ENCODE data around the gene DNTT. TPM values are rescaled to one million over a fixed set of nuclear protein-coding genes. Genes with fewer than 3 reads are reported as not detected.

DNTT gene
- total RNA-seq, 1 donor from 2014 or later, result not detected

DNA sequence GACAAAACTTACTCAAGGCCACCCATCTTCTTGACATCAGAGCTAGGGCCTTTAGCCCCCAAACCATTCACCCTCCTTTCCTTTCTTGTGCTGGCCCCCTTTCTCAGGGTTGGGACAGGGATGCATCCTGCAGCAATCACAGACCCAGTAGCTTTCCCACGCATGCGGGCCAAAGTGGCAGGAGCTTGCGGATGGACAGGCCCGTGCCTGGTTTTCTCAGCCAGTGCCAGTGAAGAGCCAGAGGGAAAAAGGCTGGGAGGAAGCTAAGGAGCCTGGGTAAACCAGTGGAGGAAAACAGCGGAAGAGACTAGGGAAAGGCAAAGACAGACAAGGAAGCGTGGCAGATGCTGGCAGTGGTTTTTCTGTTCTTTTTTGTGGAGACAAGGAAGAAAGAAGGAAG lies 27.8 kb upstream of the DNTT start:
- Mint-ChIP-seq H3K27me3 (no peaks in the 10 kb centered on the region), H3K4me1 (ENCODE audit: low read depth) (peaks cover 16% of the 10 kb centered on the region), H3K27ac (no peak overlapping the region), H3K4me3 (ENCODE audit: low read depth) (no peak overlapping the region), H3K9me3 (ENCODE audit: low read depth) (no peaks in the 10 kb centered on the region), H3K36me3 (ENCODE audit: insufficient read depth) (no peaks in the 10 kb centered on the region)
- TF ChIP-seq, protein P1, sequence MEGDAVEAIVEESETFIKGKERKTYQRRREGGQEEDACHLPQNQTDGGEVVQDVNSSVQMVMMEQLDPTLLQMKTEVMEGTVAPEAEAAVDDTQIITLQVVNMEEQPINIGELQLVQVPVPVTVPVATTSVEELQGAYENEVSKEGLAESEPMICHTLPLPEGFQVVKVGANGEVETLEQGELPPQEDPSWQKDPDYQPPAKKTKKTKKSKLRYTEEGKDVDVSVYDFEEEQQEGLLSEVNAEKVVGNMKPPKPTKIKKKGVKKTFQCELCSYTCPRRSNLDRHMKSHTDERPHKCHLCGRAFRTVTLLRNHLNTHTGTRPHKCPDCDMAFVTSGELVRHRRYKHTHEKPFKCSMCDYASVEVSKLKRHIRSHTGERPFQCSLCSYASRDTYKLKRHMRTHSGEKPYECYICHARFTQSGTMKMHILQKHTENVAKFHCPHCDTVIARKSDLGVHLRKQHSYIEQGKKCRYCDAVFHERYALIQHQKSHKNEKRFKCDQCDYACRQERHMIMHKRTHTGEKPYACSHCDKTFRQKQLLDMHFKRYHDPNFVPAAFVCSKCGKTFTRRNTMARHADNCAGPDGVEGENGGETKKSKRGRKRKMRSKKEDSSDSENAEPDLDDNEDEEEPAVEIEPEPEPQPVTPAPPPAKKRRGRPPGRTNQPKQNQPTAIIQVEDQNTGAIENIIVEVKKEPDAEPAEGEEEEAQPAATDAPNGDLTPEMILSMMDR (IDR thresholded peaks at IDR 0.05; ENCODE audit: unreplicated experiment), result no peak
- no peak for DNase-seq (ENCODE audit: low spot score, unreplicated experiment)

- Mint-ChIP-seq H3K4me3 (ENCODE audit: low read depth) (no peak overlapping the region), H3K27me3 (no peaks in the 10 kb centered on the region), H3K27ac (no peak overlapping the region), H3K4me1 (ENCODE audit: low read depth) (peaks cover 13% of the 10 kb centered on the region), H3K36me3 (ENCODE audit: insufficient read depth) (no peaks in the 10 kb centered on the region), H3K9me3 (ENCODE audit: low read depth) (no peaks in the 10 kb centered on the region)
- TF ChIP-seq, protein P1 (IDR thresholded peaks at IDR 0.05; ENCODE audit: unreplicated experiment), result no peak
- DNase-seq (ENCODE audit: low spot score, unreplicated experiment), result no peak
Measured at GRCh38 chr10:96276831-96277230, 27.4 kb upstream of the DNTT start.

GRCh38 chr10:96279191-96279641 lies 25.0 kb upstream of the DNTT start:
- TF ChIP-seq, protein P1 (IDR thresholded peaks at IDR 0.05; ENCODE audit: unreplicated experiment), result no peak
- Mint-ChIP-seq H3K4me3 (ENCODE audit: low read depth) (no peak overlapping the region), H3K4me1 (ENCODE audit: low read depth) (no peaks in the 10 kb centered on the region), H3K27ac (no peak overlapping the region), H3K27me3 (no peaks in the 10 kb centered on the region), H3K36me3 (ENCODE audit: insufficient read depth) (no peaks in the 10 kb centered on the region), H3K9me3 (ENCODE audit: low read depth) (no peaks in the 10 kb centered on the region)
- DNase-seq (ENCODE audit: low spot score, unreplicated experiment), result no peak

- no peak overlapping the region for H3K27ac Mint-ChIP-seq
- H3K4me1 Mint-ChIP-seq (ENCODE audit: low read depth), result no peaks in the 10 kb centered on the region
- H3K36me3 Mint-ChIP-seq (ENCODE audit: insufficient read depth), result no peaks in the 10 kb centered on the region
- no peak overlapping the region for H3K4me3 Mint-ChIP-seq (ENCODE audit: low read depth)
- no peaks in the 10 kb centered on the region for H3K9me3 Mint-ChIP-seq (ENCODE audit: low read depth)
- DNase-seq (ENCODE audit: low spot score, unreplicated experiment), result no peak
- TF ChIP-seq, protein P1 (IDR thresholded peaks at IDR 0.05; ENCODE audit: unreplicated experiment), result no peak
- H3K27me3 Mint-ChIP-seq, result no peaks in the 10 kb centered on the region
Measured at GRCh38 chr10:96280859-96281258, 23.4 kb upstream of the DNTT start.

DNA sequence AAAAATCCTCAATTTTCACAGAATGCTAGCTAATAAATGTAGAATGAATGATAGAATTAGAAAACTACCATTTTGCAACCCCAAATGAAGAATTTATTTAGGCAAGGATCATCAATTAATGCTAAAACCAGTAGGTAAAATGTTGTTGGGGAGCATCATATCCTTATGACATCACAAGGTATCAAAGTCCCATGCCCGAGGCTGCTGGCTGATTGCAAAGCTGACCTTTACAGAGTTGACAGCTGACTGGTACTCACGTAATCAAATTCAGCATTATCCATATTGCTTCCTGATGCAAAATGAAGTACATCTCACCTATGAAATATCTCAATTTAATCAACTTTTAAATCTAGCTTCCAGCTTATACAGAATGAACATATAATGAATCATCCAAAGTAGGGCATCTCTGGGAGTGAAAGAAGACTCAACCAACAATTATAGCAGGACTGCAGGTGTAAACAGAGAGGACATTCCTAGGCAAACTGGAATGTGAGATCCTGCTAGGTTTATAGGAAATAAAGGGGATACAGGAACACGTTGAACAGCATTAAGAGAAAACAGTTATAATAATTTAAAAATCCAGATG lies 22.7 kb upstream of the DNTT start:
- no peak for DNase-seq (ENCODE audit: low spot score, unreplicated experiment)
- Mint-ChIP-seq H3K4me3 (ENCODE audit: low read depth) (no peak overlapping the region), H3K27ac (no peak overlapping the region), H3K27me3 (no peaks in the 10 kb centered on the region), H3K9me3 (ENCODE audit: low read depth) (no peaks in the 10 kb centered on the region), H3K4me1 (ENCODE audit: low read depth) (no peaks in the 10 kb centered on the region), H3K36me3 (ENCODE audit: insufficient read depth) (no peaks in the 10 kb centered on the region)
- TF ChIP-seq, protein P1 (IDR thresholded peaks at IDR 0.05; ENCODE audit: unreplicated experiment), result no peak
